ENCODE data around the gene CEP164. TPM values are rescaled to one million over a fixed set of nuclear protein-coding genes. Genes with fewer than 3 reads are reported as not detected.
"Not testable (repeated sequence)": the region's sequence is repeated elsewhere in the genome, so short reads cannot be mapped to it uniquely, and the experiment has no call there.

The CEP164 gene
- total RNA-seq, 2 experiments from 2014 or later, result 41.4 to 45.6 TPM

DNA sequence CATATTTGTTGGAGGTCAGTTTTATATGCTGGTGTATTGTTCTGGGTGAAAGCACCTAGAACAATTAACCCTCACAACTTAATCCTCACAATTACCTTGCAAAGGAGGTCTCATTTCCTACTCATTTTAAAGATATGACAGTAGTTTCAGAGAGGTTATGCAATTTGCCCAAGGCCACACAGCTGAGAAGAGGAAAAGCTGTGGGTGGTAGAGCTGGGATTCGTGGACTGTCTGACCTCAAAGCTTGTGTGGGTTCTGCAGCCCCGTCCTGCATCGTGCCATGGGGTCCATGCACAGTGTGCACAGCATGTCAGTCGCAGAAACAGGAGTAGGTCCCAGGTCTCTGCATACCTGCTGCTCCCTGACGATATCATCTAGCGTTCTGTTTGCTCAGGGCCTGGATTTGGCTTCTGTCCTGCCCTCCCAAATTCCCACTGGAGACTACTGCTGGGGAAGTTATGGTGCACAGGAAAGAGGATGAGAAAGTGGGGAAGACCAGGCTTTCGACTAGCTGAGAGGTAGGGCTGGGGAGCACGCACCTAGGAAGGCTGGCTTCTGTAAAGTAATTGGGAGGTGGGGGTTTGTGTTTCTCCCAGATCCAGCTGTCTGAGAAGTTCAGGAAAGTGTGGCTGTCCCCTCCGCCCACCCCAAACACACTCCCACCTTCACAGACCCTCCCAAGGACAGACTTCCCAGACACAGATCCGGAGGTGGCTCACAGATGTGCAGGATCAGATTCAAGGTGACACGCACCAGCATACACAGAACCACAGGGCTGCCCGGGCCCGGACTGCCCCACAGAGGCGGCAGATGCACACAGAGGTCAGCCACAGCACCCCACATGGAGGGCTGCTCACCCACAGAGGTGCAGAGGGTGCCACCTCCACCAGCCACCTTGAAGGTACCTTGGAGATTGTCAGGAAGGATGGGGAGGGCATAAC lies 13.6 kb upstream of the CEP164 start:
- H3K27me3 Mint-ChIP-seq, result peaks cover 48% of the 10 kb centered on the region
- POLR2A ChIA-PET, result no interaction called here
- no peak overlapping the region for H3K4me3 Mint-ChIP-seq
- CTCF ChIA-PET, result no interaction called here
- no peak for DNase-seq
- peaks cover 9% of the 10 kb centered on the region for H3K4me1 Mint-ChIP-seq
- H3K9me3 Mint-ChIP-seq, result no peaks in the 10 kb centered on the region
- no peak overlapping the region for H3K27ac Mint-ChIP-seq
- H3K36me3 Mint-ChIP-seq (ENCODE audit: low read depth), result no peaks in the 10 kb centered on the region

- Mint-ChIP-seq H3K27ac (no peak overlapping the region), H3K27me3 (peaks cover 48% of the 10 kb centered on the region), H3K36me3 (ENCODE audit: low read depth) (no peaks in the 10 kb centered on the region), H3K9me3 (no peaks in the 10 kb centered on the region), H3K4me3 (peak overlapping the region; percentile 43), H3K4me1 (peaks cover 9% of the 10 kb centered on the region)
- ChIA-PET CTCF (no interaction called here), POLR2A (no interaction called here)
- DNase-seq, result no peak
Measured at GRCh38 chr11:117314840-117315239, 12.8 kb upstream of the CEP164 start.

DNA sequence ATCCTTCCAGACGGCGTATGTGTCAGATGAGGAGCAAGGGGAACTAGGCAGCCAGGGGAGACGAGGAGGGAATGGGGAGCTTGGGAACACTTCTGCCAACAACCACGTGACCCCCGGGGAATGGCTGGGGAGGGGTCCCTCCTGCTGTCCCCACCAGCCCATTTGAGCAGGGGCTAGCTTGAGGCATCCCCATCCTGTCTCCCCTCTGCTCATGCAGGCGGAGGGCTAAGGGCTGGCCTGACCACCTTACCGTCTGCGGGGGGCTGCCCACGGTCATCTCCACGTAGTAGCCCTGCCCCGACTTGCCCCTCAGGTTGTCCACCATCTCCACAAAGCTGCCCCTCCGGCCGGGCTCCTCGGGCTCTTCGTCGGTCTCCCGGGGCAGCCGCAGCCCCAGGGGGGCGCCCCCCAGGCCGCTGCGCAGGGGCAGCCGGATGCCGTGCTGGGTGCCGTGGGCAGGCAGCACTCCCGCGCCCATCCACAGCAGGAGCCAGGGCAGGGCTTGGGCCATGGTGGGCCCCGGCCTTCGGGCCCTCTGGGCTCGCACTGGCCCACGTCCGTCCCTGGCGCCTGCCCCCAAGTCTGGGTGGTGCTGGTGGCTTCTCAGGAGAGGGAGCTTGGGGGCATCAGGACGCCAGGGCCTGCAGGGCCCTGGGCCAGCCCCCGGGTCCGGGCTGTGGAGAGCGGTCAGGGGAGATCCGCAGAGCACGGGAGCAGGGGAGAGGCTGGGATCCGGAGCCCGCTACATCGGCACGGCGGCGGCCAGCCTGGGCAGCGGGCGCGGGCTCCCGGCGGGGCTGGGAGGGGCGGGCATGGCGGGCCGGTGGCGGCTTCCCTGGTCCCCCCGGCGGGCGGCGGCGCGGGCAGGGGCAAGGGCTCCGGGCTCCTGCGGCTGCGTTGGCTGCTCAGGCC lies 12.1 kb upstream of the CEP164 start:
- Mint-ChIP-seq H3K9me3 (no peaks in the 10 kb centered on the region), H3K27me3 (peaks cover 48% of the 10 kb centered on the region), H3K4me3 (peak overlapping the region; percentile 67), H3K36me3 (ENCODE audit: low read depth) (no peaks in the 10 kb centered on the region), H3K4me1 (peaks cover 9% of the 10 kb centered on the region), H3K27ac (no peak overlapping the region)
- ChIA-PET CTCF (interaction anchor here (0.9 kb wide), 1 partner anchor 16 kb away, joined by 3 read pairs; no protein-coding TSS in a partner anchor), POLR2A (interaction anchor here (1.7 kb wide), 1 partner anchor 12 kb away, joined by 7 read pairs; the partner anchor contains the start of gene CEP164)
- DNase-seq, result peak; percentile 21

DNA sequence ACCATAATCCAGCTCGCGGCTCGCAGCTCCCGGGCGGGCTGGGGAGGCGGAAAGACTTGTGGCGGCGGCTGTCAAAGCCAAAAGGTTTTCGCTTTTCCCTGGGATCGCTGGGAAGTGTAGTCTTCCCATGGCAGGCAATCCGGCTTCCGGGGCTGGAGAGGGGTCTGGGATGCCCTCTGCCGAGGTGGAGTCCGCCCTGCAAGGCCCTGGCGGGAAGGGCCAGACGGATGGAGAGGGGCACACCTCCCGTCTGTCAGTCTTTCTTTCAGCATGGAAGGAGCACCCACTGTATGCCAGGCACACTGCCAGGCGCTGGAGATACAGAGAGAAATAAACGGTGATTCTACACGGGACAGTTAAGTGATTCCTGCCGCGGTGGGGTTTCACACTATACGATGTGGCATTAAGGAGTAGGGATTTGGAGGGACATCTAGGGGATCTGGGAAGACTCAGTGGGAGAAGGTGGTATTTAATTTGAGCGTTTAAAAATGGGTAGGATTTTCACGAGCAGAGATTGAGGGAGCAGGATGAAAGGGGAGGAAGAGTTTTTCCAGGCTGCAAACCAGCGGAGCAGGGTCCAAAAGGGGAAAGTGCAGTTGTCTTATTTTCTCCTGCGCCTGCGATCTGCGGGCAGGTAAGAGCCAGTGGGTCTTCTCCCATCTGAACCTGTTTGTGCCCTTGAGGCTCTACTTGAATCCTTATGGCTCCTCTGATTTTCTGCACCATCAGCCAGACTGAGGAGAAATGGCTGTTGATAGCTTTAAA lies 11.3 kb upstream of the CEP164 start, which contains the start of gene BACE1:
BACE1 (minus strand) TSS at position 60 of the 765 bp plus-strand sequence. CDS start 461 bp downstream, outside the sequence.
- CTCF ChIA-PET, result interaction anchor here (0.9 to 1.0 kb wide), 2 partner anchors 12 to 15 kb away, joined by 3 read pairs; no protein-coding TSS in a partner anchor
- peak; percentile 27 for DNase-seq
- H3K36me3 Mint-ChIP-seq (ENCODE audit: low read depth), result no peaks in the 10 kb centered on the region
- H3K4me3 Mint-ChIP-seq, result peak within 1 kb of the TSS; percentile 67
- no peaks in the 10 kb centered on the region for H3K9me3 Mint-ChIP-seq
- peaks cover 9% of the 10 kb centered on the region for H3K4me1 Mint-ChIP-seq
- POLR2A ChIA-PET, result interaction anchor here (1.7 kb wide), 1 partner anchor 12 kb away, joined by 7 read pairs; the partner anchor contains the start of gene CEP164
- no peak within 1 kb of the TSS for H3K27ac Mint-ChIP-seq
- peaks cover 46% of the 10 kb centered on the region for H3K27me3 Mint-ChIP-seq

GRCh38 chr11:117318738-117319137 lies 8.9 kb upstream of the CEP164 start:
- Mint-ChIP-seq H3K9me3 (no peaks in the 10 kb centered on the region), H3K4me1 (peaks cover 9% of the 10 kb centered on the region), H3K27ac (no peak overlapping the region), H3K36me3 (ENCODE audit: low read depth) (no peaks in the 10 kb centered on the region), H3K27me3 (peaks cover 47% of the 10 kb centered on the region), H3K4me3 (no peak overlapping the region)
- DNase-seq, result no peak
- ChIA-PET CTCF (no interaction called here), POLR2A (interaction anchor here (2.7 kb wide), 1 partner anchor 9 kb away, joined by 8 read pairs; the partner anchor contains the start of gene CEP164)

- ChIA-PET CTCF (interaction anchor here (1.0 kb wide), 1 partner anchor 11 kb away, joined by 4 read pairs; no protein-coding TSS in a partner anchor), POLR2A (interaction anchor here (2.7 kb wide), 1 partner anchor 9 kb away, joined by 8 read pairs; the partner anchor contains the start of gene CEP164)
- Mint-ChIP-seq H3K9me3 (no peaks in the 10 kb centered on the region), H3K27ac (no peak overlapping the region), H3K4me3 (no peak overlapping the region), H3K4me1 (peaks cover 9% of the 10 kb centered on the region), H3K36me3 (ENCODE audit: low read depth) (no peaks in the 10 kb centered on the region), H3K27me3 (peaks cover 43% of the 10 kb centered on the region)
- DNase-seq, result no peak
Measured at GRCh38 chr11:117319214-117319840, 8.3 kb upstream of the CEP164 start.

DNA sequence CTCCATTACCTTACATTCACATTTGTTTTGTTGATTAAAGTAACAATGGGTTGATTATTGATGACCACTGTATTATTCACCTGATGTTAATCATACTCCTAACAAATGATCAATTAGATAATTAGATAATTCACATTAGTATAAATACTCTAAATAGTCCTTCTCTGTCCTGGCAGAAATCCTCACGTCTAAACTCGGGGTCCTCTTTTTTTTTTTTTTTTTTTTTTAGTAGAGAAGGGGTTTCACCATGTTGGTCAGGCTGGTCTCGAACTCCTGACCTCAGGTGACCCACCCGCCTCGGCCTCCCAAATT lies 443 bp upstream of the CEP164 start:
- not testable (repeated sequence) for H3K27me3 Mint-ChIP-seq; H3K27ac Mint-ChIP-seq; H3K36me3 Mint-ChIP-seq (ENCODE audit: low read depth); H3K9me3 Mint-ChIP-seq; DNase-seq
- ChIA-PET POLR2A (interaction anchor here (0.7 to 5.0 kb wide), 15 partner anchors 8 to 661 kb away, joined by 3 to 55 read pairs (median 6); partner anchors contain the start of genes BACE1, PAFAH1B2, PCSK7 and RNF214), CTCF (interaction anchor here (0.5 to 3.6 kb wide), 6 partner anchors 39 to 887 kb away, joined by 3 to 22 read pairs (median 4); partner anchors contain the start of genes APOA5 and PCSK7)
- H3K4me1 Mint-ChIP-seq, result peaks cover 13% of the 10 kb centered on the region
- peak overlapping the region; percentile 58 for H3K4me3 Mint-ChIP-seq

GRCh38 chr11:117328375-117329010 lies 839 bp downstream of the CEP164 start:
- Mint-ChIP-seq H3K27me3 (peaks cover 4% of the 10 kb centered on the region), H3K9me3 (no peaks in the 10 kb centered on the region), H3K4me3 (no peak overlapping the region), H3K36me3 (ENCODE audit: low read depth) (peaks cover 3% of the 10 kb centered on the region), H3K27ac (no peak overlapping the region), H3K4me1 (peaks cover 13% of the 10 kb centered on the region)
- CTCF ChIA-PET, result interaction anchor here (1.0 to 3.6 kb wide), 4 partner anchors 12 to 537 kb away, joined by 3 to 22 read pairs (median 4); partner anchors contain the start of genes APOA5 and PCSK7
- DNase-seq, result no peak
- POLR2A ChIA-PET, result interaction anchor here (0.7 to 5.0 kb wide), 23 partner anchors 9 to 659 kb away, joined by 3 to 55 read pairs (median 4); partner anchors contain the start of genes BACE1, PAFAH1B2, PCSK7 and RNF214

DNA sequence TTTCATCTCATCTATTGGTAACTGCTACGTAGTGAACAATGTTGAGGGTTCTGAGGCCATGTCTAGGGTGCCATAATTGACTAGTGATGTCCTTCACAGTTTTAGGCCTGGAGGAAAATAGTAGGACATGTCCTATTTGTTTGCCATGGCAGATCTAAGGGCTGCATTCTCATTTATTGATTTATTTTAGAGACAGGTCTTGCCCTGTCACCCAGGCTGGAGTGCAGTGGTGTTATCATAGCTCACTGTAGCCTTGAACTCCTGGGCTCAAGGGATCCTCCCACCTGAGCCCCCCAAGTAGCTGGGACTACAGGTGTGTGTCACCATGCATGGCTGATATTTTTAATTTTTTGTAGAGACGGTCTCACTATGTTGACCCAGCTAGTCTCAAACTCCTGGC lies 5.2 kb downstream of the CEP164 start:
- ChIA-PET POLR2A (no interaction called here), CTCF (no interaction called here)

DNA sequence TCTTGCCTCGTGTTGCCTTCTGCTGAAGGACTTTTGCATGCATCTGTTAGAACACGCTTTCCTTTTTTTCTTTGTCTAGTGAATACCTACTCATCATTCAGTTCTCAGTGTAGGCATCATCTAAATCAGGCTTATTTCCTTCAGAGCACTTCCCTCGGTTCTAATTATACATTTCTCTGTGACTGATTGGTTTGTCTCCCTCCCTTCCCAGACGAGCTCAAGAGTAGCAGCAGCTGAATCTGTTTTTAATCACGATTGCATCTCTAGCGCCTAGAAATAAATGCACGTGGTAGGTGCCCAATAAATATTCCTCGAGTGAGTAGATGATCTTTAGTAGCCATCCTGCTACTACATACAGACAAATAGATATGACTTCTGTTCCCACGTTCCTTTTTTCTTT lies 6.3 kb downstream of the CEP164 start:
- H3K9me3 Mint-ChIP-seq, result no peaks in the 10 kb centered on the region
- peaks cover 32% of the 10 kb centered on the region for H3K36me3 Mint-ChIP-seq (ENCODE audit: low read depth)
- POLR2A ChIA-PET, result no interaction called here
- peaks cover 11% of the 10 kb centered on the region for H3K4me1 Mint-ChIP-seq
- CTCF ChIA-PET, result no interaction called here
- no peak for DNase-seq
- no peak overlapping the region for H3K4me3 Mint-ChIP-seq
- no peak overlapping the region for H3K27ac Mint-ChIP-seq
- no peaks in the 10 kb centered on the region for H3K27me3 Mint-ChIP-seq

More for the DNA sequence above, 5.2 kb downstream of the CEP164 start:
- Mint-ChIP-seq H3K27me3 (no peaks in the 10 kb centered on the region), H3K36me3 (ENCODE audit: low read depth) (peaks cover 23% of the 10 kb centered on the region), H3K4me3 (no peak overlapping the region), H3K27ac (no peak overlapping the region), H3K9me3 (no peaks in the 10 kb centered on the region), H3K4me1 (peaks cover 11% of the 10 kb centered on the region)
- no peak for DNase-seq

DNA sequence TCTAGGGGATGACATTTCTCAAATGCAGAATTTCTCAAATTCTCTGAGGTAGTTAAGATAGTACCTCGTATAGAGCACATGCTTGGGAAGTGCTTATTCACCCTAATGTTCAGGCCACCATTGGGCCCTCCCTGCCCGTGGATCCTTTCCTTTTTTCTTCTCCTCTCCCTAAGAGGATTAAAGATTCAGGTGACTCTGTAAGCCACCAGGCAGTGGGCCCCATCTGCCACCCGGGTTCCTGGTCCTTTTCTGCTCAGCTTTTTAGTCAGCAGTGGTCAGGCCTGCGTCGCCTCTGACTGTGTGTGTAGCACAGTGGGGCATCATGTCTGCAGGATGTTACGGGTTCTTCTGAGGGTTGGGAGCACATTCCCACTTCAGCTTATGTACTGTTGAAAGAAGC lies 7.2 kb downstream of the CEP164 start:
- ChIA-PET CTCF (no interaction called here), POLR2A (no interaction called here)
- no peaks in the 10 kb centered on the region for H3K27me3 Mint-ChIP-seq
- no peak overlapping the region for H3K27ac Mint-ChIP-seq
- no peaks in the 10 kb centered on the region for H3K9me3 Mint-ChIP-seq
- peaks cover 9% of the 10 kb centered on the region for H3K4me1 Mint-ChIP-seq
- peaks cover 35% of the 10 kb centered on the region for H3K36me3 Mint-ChIP-seq (ENCODE audit: low read depth)
- DNase-seq, result no peak
- no peak overlapping the region for H3K4me3 Mint-ChIP-seq

Data from activated CD4-positive, alpha-beta memory T cell treated with anti-CD3 and anti-CD28 coated beads, Interleukin-2, amount 10 ng/mL, durations not matched to agents 7 days and 5 days (primary cell).